HG02943 (cell line): Measurements from ENCODE around the gene GPSM3.

Experiments
- ATAC-seq: cut with Tn5 transposase; IDR thresholded peaks from one replicate; pipeline ENCODE4 v1.9.1; 2021; ENCODE audit warnings: mild to moderate bottlenecking, low read depth, moderate library complexity; ENCODE audit not compliant: unreplicated experiment

Gene GPSM3

GRCh38 chr6:32175711-32176475, 16.6 kb downstream of the GPSM3 start, which contains the start of gene AGPAT1:
AGPAT1 (minus strand) TSS chr6:32176084; CDS start chr6:32171496, 4,588 bp downstream.
- ATAC-seq, result peak; percentile 43

- no peak for ATAC-seq
Observed at GRCh38 chr6:32175322-32175710, 17.1 kb downstream of the GPSM3 start.

- no peak for ATAC-seq
Observed at GRCh38 chr6:32174416-32174815, 18.0 kb downstream of the GPSM3 start.

- ATAC-seq, result no peak
Observed at GRCh38 chr6:32173051-32173727, 19.3 kb downstream of the GPSM3 start.

GRCh38 chr6:32171234-32171633, 21.2 kb downstream of the GPSM3 start:
- no peak for ATAC-seq

GRCh38 chr6:32170294-32170693, 22.1 kb downstream of the GPSM3 start:
- no peak for ATAC-seq

- ATAC-seq, result no peak
Observed at GRCh38 chr6:32168807-32169591, 23.4 kb downstream of the GPSM3 start.

GRCh38 chr6:32168350-32168749, 24.1 kb downstream of the GPSM3 start:
- no peak for ATAC-seq

GRCh38 chr6:32167761-32168262, 24.6 kb downstream of the GPSM3 start:
- no peak for ATAC-seq

GRCh38 chr6:32167154-32167760, 25.2 kb downstream of the GPSM3 start:
- ATAC-seq, result no peak

- no peak for ATAC-seq
Observed at GRCh38 chr6:32166411-32167061, 25.9 kb downstream of the GPSM3 start.

- no peak for ATAC-seq
Observed at GRCh38 chr6:32164295-32164694, 28.1 kb downstream of the GPSM3 start, which contains the start of gene EGFL8. EGFL8 (plus strand) TSS chr6:32164595; CDS start chr6:32166166, 1,571 bp downstream.

GRCh38 chr6:32163559-32164258, 28.7 kb downstream of the GPSM3 start:
- no peak for ATAC-seq

- no peak for ATAC-seq
Observed at GRCh38 chr6:32158052-32158451, 34.4 kb downstream of the GPSM3 start.

- no peak for ATAC-seq
Observed at GRCh38 chr6:32156891-32157290, 35.6 kb downstream of the GPSM3 start.

GRCh38 chr6:32154514-32155161, 37.8 kb downstream of the GPSM3 start:
- peak; percentile 55 for ATAC-seq

GRCh38 chr6:32153564-32154513, 38.6 kb downstream of the GPSM3 start, which contains the start of gene PPT2:
PPT2 (plus strand) TSS chr6:32154141; CDS start chr6:32154595, 454 bp downstream.
- ATAC-seq, result peak; percentile 25
